ENCODE measurements around the gene GLIS2. TPM values are rescaled to one million over a fixed set of nuclear protein-coding genes. Genes with fewer than 3 reads are reported as not detected.
"Not testable (repeated sequence)": the region's sequence is repeated elsewhere in the genome, so short reads cannot be mapped to it uniquely, and the experiment has no call there.

The GLIS2 gene
- total RNA-seq, 1 experiment from 2014 or later, result 18.2 TPM

DNA sequence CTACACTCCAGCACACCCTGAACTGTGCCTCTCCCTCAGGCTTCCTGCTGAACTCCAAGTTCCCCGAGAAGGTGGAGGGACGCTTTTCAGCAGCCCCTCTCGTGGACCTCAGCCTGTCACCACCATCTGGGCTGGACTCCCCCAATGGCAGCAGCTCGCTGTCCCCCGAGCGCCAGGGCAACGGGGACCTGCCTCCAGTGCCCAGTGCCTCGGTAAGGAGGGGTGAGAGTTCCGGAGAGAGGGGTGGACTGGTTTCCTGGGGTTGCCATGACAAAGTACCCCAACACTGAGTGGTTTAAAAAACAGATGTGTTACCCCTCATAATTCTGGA, 17.4 kb downstream of the GLIS2 start:
- RAD21 ChIA-PET (ENCODE audit: low non-redundant PET in 1 of 2, low total read pairs in 2 of 2, uncharacterized antibody in 2 of 2, unreplicated experiment in 2 of 2), result no interaction called here
- Histone ChIP-seq H3K27ac (ENCODE audit: low read depth, low read length) (no peak overlapping the region), H2AFZ (ENCODE audit: low read depth, low read length, poor library complexity, severe bottlenecking) (no peak overlapping the region), H3K27me3 (ENCODE audit: insufficient read depth, low read length) (no peaks in the 10 kb centered on the region), H3K4me3 (replicated peaks in 1 of 2; ENCODE audit: low read depth in 1 of 2, low read length in 2 of 2) (no peak overlapping the region), H3K79me2 (ENCODE audit: insufficient read depth, low read length) (peaks cover 52% of the 10 kb centered on the region), H3K36me3 (ENCODE audit: control insufficient read depth in 1 of 2, insufficient read depth in 2 of 2, low read length in 2 of 2) (peaks cover 0 to 13% of the 10 kb centered on the region in 2 experiments; a peak in 2 of 4 replicates), H3K4me1 (ENCODE audit: control insufficient read depth in 1 of 2, insufficient read depth in 2 of 2, low read length in 2 of 2) (peaks cover 0 to 13% of the 10 kb centered on the region in 2 experiments; a peak in 1 of 4 replicates), H4K20me1 (ENCODE audit: insufficient read depth) (0 out of 2 replicates have a peak, but pooled peaks cover 3% of the 10 kb centered on the region), H3K4me2 (ENCODE audit: low read length) (no peak overlapping the region), H3K9ac (ENCODE audit: low read length) (no peak overlapping the region), H3K9me3 (ENCODE audit: control insufficient read depth in 1 of 2, insufficient read depth in 1 of 2, low read depth in 1 of 2, low read length in 2 of 2) (no peaks in the 10 kb centered on the region), H3K9me2 (ENCODE audit: insufficient read depth) (no peaks in the 10 kb centered on the region)
- ATAC-seq, result no peak
- no peak for DNase-seq (ENCODE audit: low read depth, low spot score)
- CTCF ChIA-PET, result interaction anchor here (1.2 kb wide), 1 partner anchor 79 kb away, joined by 4 read pairs; no protein-coding TSS in a partner anchor
- intact Hi-C loops (cut with micrococcal nuclease), result no loop called here
- TF ChIP-seq POLR2AphosphoS5 (IDR thresholded peaks at IDR 0.05; ENCODE audit: low read depth, low read length) (no peak), EGR1 (IDR thresholded peaks at IDR 0.05; ENCODE audit: low read depth) (no peak), CBX3 (IDR thresholded peaks at IDR 0.05; ENCODE audit: low read depth) (no peak), SRF (IDR thresholded peaks at IDR 0.05; ENCODE audit: low read depth) (no peak), ZNF274 (IDR thresholded peaks at IDR 0.05; ENCODE audit: low read depth, low read length) (no peak), ELF1 (IDR thresholded peaks at IDR 0.05; ENCODE audit: borderline replicate concordance, low read depth) (no peak), FOSL1 (IDR thresholded peaks at IDR 0.05; ENCODE audit: low read depth) (no peak), JUND (IDR thresholded peaks at IDR 0.05) (no peak), RAD21 (IDR thresholded peaks at IDR 0.05; ENCODE audit: low read depth) (no peak), TCF7L2 (IDR thresholded peaks at IDR 0.05; ENCODE audit: borderline replicate concordance, extremely low read depth, insufficient read depth, insufficient read length) (no peak), POLR2A (IDR thresholded peaks at IDR 0.05; ENCODE audit: borderline replicate concordance, extremely low read depth, insufficient read depth, insufficient read length) (no peak), MAX (IDR thresholded peaks at IDR 0.05) (no peak)
- POLR2A ChIA-PET, result no interaction called here
- BruUV-seq (replicated peaks), result no TSS peak

DNA sequence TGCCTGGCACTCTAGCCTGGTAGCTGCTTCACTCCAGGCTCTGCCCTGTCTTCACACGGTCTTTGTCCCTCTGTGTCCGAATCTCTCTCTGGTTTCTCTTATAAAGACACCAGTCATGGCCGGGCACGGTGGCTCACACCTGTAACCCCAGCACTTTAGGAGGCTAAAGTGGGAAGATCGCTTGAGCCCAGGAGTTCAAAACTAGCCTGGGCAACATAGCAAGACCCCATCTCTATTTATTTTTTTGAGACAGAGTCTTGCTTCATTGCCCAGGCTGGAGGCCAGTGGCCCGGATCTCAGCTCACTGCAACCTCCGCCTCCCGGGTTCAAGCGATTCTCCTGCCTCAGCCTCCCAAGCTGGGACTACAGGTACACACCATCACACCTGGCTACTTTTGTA, 17.8 kb downstream of the GLIS2 start:
- H3K4me2 ChIP-seq (ENCODE audit: low read length); H3K9ac ChIP-seq (ENCODE audit: low read length); POLR2A ChIA-PET; RAD21 ChIA-PET (ENCODE audit: low non-redundant PET in 1 of 2, low total read pairs in 2 of 2, uncharacterized antibody in 2 of 2, unreplicated experiment in 2 of 2); BruUV-seq (replicated peaks); H4K20me1 ChIP-seq (ENCODE audit: insufficient read depth); H2AFZ ChIP-seq (ENCODE audit: low read depth, low read length, poor library complexity, severe bottlenecking); H3K27me3 ChIP-seq (ENCODE audit: insufficient read depth, low read length); H3K4me1 ChIP-seq (ENCODE audit: control insufficient read depth in 1 of 2, insufficient read depth in 2 of 2, low read length in 2 of 2); H3K9me2 ChIP-seq (ENCODE audit: insufficient read depth); intact Hi-C loops (cut with micrococcal nuclease); H3K4me3 ChIP-seq (replicated peaks in 1 of 2; ENCODE audit: low read depth in 1 of 2, low read length in 2 of 2); ATAC-seq; DNase-seq (ENCODE audit: low read depth, low spot score); H3K27ac ChIP-seq (ENCODE audit: low read depth, low read length); H3K9me3 ChIP-seq (ENCODE audit: control insufficient read depth in 1 of 2, insufficient read depth in 1 of 2, low read depth in 1 of 2, low read length in 2 of 2): not testable (repeated sequence)
- Histone ChIP-seq H3K36me3 (ENCODE audit: control insufficient read depth in 1 of 2, insufficient read depth in 2 of 2, low read length in 2 of 2) (peaks cover 2 to 13% of the 10 kb centered on the region in 2 experiments; a peak in 2 of 4 replicates), H3K79me2 (ENCODE audit: insufficient read depth, low read length) (peaks cover 47% of the 10 kb centered on the region)
- CTCF ChIA-PET, result interaction anchor here (1.2 kb wide), 1 partner anchor 80 kb away, joined by 4 read pairs; no protein-coding TSS in a partner anchor
